Measurements from ENCODE around the gene COBL.

DNA sequence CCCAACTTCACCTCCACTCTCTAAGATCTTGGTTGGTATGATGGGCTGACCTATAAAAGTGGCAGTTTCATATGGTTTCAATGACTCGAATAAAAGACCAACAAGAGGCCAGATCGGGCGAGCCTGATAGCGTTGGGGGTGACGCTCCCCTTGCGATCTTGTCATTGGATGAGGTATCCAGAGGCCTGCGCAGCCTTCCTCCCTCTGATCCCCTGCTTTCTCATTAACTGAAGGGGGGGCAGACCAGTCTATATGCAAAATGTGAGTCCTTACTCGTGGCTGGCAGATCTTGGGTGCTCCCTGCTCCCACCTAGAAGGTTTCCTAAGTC lies 937 bp upstream of the COBL start:
- TF ChIP-seq POLR2A (IDR thresholded peaks at IDR 0.05; ENCODE audit: low read depth, low read length) (no peak), POLR2AphosphoS5 (IDR thresholded peaks at IDR 0.05; ENCODE audit: low read depth, low read length) (no peak), POU2F2 (IDR thresholded peaks at IDR 0.05; ENCODE audit: low read depth, low read length) (no peak), SPI1 (IDR thresholded peaks at IDR 0.05; ENCODE audit: low read depth, low read length) (no peak), TAF1 (IDR thresholded peaks at IDR 0.05; ENCODE audit: low read depth, low read length) (no peak)
